PFSK-1 (cell line): ENCODE results near the gene IRAK1.

ENCODE experiments used
- FOXP2 ChIP-seq: optimal IDR thresholded peaks from 2 replicates; pipeline ENCODE3; 2011; ENCODE audit warnings: borderline replicate concordance, control low read depth, inconsistent platforms; ENCODE audit not compliant: insufficient read depth; ENCODE audit errors: extremely low read length, extremely low read depth
- POLR2AphosphoS5 ChIP-seq: IDR thresholded peaks from 2 replicates; pipeline ENCODE4 v1.6.1; 2012; ENCODE audit warnings: low read depth, mild to moderate bottlenecking, control low read depth, low read length, moderate library complexity
- SIN3A ChIP-seq: IDR thresholded peaks from 2 replicates; pipeline ENCODE4 v1.6.1; 2012; ENCODE audit warnings: mild to moderate bottlenecking, low read length, moderate library complexity, borderline replicate concordance; ENCODE audit not compliant: insufficient read depth
- TAF1 ChIP-seq: IDR thresholded peaks from 2 replicates; pipeline ENCODE4 v1.6.1; 2012; ENCODE audit warnings: low read length, control low read depth, borderline replicate concordance; ENCODE audit not compliant: insufficient read depth
- TF ChIP-seq, protein P1 (sequence below), 2 experiments: IDR thresholded peaks; 2 replicates each; pipeline versions ENCODE4 v1.6.1 to v1.8.0; 2011 to 2012; ENCODE audit warnings: low read depth in 2 of 2, low read length in 2 of 2, control low read depth in 1 of 2, inconsistent platforms in 1 of 2, mild to moderate bottlenecking in 1 of 2, moderate library complexity in 1 of 2; ENCODE audit not compliant: insufficient read depth in 1 of 2

IRAK1 gene

DNA sequence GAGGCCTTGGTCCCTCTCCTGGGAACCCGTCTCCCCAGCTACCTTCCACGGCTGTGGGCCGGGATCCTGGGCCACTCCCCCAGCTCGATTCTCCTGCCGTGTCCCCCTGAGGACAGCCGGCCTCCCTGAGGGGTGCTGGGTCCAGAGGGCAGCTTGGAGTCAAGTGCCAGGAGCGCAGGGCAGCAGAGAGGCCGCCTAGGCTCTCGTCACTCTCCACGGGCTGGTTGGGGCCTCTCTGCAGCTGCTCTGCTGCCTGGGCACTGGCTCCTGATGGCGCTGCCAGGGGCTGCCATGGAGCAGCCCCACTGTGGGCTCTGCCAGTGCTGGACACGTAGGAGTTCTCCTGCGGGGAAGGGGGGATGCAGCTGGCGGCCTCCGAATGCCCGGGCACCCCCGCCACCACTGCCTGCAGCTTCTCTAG lies 6.7 kb downstream of the IRAK1 start:
- no peak for TF ChIP-seq FOXP2

DNA sequence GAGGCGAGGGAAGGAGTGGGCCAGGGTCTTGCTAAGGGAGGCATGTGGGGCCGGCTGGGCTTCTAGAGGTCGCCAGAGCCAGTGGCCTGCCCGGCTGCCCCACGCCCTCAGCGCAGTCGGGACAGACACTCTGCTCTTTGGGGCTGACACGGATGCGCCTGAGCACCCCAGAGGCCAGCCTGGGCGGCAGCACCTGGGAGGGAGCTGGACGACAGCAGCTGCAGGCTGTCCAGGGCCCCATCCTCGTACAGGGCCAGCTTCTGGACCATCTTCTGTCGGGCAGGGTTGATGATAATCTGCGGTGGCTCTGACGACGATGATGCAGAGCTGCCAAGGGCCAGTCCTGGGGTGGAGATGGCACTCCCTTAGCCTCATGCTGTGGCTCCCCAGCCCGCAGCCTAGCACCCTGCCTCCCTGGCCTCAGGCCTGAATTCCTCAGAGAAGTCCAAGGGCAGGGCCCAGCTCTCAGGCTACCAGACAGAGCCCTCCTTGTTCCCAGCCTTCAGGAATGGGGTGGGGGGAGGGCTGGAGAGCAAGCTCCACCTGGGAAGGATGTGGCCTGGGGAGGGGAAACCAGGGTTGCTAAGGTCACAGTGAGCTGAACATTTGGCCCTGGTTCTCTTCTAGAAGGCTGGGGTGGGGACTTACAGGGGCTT lies 7.2 kb downstream of the IRAK1 start:
- 0 out of 2 replicates have a peak, but pooled peaks have one; percentile 44 for TF ChIP-seq POLR2AphosphoS5
- TF ChIP-seq TAF1, result no peak
- TF ChIP-seq FOXP2, result no peak
- TF ChIP-seq SIN3A, result no peak
- TF ChIP-seq, protein P1, sequence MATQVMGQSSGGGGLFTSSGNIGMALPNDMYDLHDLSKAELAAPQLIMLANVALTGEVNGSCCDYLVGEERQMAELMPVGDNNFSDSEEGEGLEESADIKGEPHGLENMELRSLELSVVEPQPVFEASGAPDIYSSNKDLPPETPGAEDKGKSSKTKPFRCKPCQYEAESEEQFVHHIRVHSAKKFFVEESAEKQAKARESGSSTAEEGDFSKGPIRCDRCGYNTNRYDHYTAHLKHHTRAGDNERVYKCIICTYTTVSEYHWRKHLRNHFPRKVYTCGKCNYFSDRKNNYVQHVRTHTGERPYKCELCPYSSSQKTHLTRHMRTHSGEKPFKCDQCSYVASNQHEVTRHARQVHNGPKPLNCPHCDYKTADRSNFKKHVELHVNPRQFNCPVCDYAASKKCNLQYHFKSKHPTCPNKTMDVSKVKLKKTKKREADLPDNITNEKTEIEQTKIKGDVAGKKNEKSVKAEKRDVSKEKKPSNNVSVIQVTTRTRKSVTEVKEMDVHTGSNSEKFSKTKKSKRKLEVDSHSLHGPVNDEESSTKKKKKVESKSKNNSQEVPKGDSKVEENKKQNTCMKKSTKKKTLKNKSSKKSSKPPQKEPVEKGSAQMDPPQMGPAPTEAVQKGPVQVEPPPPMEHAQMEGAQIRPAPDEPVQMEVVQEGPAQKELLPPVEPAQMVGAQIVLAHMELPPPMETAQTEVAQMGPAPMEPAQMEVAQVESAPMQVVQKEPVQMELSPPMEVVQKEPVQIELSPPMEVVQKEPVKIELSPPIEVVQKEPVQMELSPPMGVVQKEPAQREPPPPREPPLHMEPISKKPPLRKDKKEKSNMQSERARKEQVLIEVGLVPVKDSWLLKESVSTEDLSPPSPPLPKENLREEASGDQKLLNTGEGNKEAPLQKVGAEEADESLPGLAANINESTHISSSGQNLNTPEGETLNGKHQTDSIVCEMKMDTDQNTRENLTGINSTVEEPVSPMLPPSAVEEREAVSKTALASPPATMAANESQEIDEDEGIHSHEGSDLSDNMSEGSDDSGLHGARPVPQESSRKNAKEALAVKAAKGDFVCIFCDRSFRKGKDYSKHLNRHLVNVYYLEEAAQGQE (IDR thresholded peaks at IDR 0.05; ENCODE audit: insufficient read depth in 1 of 2, low read depth in 2 of 2, low read length in 2 of 2), result no peak

DNA sequence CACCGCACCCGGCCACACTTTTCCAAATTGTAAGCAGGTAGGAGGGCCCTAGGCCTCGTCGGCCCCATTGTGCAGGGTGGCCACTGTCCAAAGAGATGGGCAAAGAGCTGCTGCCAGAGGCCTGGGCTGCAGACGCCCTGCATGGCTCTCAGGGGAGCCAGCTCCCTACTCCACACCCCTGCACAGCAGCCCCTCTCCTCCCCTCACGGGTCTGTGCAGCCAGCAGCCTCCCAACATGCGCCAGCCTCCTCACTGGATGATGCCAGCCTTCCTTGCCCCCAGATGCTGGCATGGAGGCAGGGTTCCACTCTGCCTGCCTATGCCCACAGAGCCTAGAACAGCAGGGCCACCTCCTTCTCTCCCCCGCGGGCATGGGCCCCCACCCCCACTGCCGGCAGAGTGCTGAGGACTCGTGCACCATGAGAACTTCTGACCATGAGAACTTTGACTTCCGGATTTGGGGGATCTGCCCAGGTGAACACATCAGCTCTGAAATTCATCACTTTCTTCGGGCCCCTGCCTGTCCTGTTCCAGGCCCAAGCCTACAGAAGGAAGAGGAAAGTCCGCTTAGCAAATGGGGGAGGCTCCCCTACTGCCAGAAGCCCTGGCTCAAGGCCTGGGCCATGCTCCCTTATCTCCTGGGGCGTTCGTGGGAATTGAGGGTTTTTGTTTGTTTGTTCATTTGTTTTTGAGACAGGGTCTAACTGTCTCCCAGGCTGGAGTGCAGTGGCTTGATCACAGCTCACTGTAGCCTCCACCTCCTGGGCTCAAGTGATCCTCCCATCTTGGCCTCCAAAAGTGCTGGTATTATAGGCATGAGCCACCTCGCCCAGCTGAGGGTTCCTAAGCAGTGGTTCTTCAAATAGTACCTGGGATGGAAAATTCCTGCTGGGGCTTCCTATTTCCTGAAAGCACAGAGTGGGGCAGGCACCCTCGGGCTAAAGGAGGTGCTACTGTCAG lies 8.0 kb downstream of the IRAK1 start:
- no peak for TF ChIP-seq SIN3A
- no peak for TF ChIP-seq TAF1
- TF ChIP-seq POLR2AphosphoS5, result no peak
- no peak for TF ChIP-seq FOXP2
- TF ChIP-seq, protein P1 (IDR thresholded peaks at IDR 0.05; ENCODE audit: insufficient read depth in 1 of 2, low read depth in 2 of 2, low read length in 2 of 2), result no peak

DNA sequence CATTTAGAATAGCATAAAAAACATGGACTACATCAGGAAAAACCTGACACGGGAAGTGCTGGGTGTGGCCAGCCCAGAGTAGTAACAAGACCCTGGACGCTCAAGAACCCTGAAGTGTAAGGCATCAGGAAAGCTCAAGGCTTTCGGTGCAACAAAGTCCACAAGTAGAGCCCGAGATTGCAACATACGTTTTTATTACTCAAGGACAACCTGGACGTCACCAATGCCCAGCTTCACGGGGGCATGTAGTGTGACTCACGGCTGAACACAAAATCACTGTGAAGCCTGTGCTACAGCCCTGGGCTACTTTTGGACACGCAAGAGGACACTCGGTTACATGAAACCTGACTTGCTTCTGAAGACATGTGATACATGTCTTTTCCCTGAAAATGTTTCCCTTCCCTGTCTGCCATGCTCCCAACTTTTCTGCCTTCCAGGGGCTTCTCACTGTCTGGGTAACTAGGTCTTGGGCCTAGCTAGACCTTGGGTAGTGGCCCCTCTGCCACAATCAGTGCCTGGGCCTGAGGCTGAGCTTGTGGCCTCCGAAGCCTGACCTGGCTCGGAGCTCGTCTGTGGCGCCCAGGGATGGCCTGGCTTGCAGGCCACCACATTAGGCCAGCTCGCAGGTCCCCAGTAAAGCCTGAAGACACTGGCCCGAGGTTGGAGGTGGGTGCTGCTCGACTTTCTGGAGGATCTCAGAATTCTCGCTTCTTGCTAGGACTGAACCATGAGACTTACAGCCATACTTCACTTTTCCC lies 9.2 kb downstream of the IRAK1 start:
- TF ChIP-seq SIN3A (no peak), POLR2AphosphoS5 (no peak), FOXP2 (no peak)

DNA sequence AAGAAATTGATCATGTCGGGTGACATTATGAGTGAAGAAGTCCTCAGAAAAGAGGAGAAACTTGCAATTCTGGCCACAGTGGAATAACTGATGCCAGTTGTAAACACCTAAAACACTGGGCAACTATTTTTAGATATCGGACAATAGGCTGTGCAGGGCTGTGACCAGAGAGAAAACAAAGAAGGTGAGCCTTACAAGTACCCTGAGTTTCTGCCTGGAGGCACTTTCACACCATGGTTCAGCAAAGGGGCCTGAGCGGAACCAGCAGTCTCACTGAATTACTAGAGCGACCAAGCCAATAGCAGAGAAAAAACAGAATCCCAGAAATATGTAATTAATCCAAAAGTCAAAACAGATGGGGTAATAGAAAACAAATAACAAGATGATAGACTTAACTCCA lies 11.2 kb downstream of the IRAK1 start:
- no peak for TF ChIP-seq FOXP2
- TF ChIP-seq, protein P1 (IDR thresholded peaks at IDR 0.05; ENCODE audit: insufficient read depth in 1 of 2, low read depth in 2 of 2, low read length in 2 of 2), result no peak
- TF ChIP-seq TAF1, result no peak

DNA sequence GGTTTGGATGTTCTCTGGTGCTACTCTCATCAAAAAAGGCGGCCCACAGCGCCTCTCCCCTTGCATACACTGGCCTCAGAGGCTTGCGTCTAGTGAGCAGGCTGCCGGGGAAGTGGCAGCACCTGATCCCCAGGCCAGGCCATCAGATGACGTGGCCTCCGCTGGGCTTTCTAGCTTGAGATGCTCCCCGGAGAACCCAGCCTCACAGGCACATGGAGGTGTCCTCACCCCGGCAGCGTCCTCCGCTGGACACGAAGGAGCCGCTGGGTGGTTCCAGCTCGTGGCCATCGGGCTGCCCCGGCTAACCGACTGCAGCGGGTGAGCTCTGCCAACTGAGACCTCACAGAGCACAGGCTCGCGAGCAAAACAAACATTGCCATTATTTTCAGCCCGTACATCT lies 12.8 kb downstream of the IRAK1 start:
- TF ChIP-seq, protein P1 (IDR thresholded peaks at IDR 0.05; ENCODE audit: insufficient read depth in 1 of 2, low read depth in 2 of 2, low read length in 2 of 2), result no peak
- no peak for TF ChIP-seq POLR2AphosphoS5
- TF ChIP-seq FOXP2, result no peak
- TF ChIP-seq SIN3A, result no peak
- TF ChIP-seq TAF1, result no peak
